Stomach smooth muscle (tissue), 2 donors: ENCODE results near the gene ALK.

Experiments
- H3K27ac ChIP-seq: one replicate; pipeline ENCODE4 v1.7.0; 2013; ENCODE audit warnings: mild to moderate bottlenecking, low read length, inconsistent platforms
- H3K27me3 ChIP-seq, 2 donors: one replicate each; pipeline ENCODE4 v1.7.0; 2013; ENCODE audit warnings: low read length in 2 of 2; ENCODE audit not compliant: insufficient read depth in 2 of 2, control insufficient read depth in 1 of 2
- H3K36me3 ChIP-seq, 2 donors: one replicate each; pipeline ENCODE4 v1.7.0; 2013; ENCODE audit warnings: low read length in 2 of 2; ENCODE audit not compliant: control insufficient read depth in 2 of 2, insufficient read depth in 2 of 2
- H3K4me1 ChIP-seq: one replicate; pipeline ENCODE4 v1.7.0; 2013; ENCODE audit warnings: low read length; ENCODE audit not compliant: control insufficient read depth, insufficient read depth
- H3K4me3 ChIP-seq, 2 donors: one replicate each; pipeline ENCODE4 v1.7.0; 2013; ENCODE audit warnings: low read length in 2 of 2
- H3K9ac ChIP-seq, 2 donors: one replicate each; pipeline ENCODE4 v1.7.0; 2013; ENCODE audit warnings: low read length in 2 of 2, mild to moderate bottlenecking in 1 of 2
- H3K9me3 ChIP-seq, 2 donors: one replicate each; pipeline ENCODE4 v1.7.0; 2013; ENCODE audit warnings: low read length in 2 of 2; ENCODE audit not compliant: control insufficient read depth in 2 of 2
- donor health status: healthy.
- donor health status: Pancreatic carcinoma.

The ALK gene

DNA sequence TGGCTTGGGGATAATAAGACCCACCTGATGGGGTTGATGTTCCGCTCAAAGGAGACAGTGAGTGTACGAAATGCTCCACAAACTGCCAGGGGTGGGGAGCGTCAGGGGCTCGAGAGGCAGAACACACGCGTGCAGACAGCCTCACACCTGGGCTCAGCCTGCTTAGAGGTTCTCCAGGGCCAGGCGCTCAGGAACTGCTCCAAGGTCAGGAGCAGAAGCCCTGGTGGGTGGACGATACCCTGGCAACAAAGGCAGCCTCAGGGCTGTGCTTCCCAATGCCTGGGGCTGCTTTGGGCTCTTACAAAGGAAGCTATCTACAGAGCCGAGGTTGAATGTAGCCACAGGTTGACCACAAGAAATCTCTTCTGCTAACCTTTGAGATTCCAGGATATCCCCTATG lies 691.7 kb downstream of the ALK start:
- Histone ChIP-seq H3K36me3 (no peaks in the 10 kb centered on the region), H3K9ac (no peak overlapping the region), H3K27ac (no peak overlapping the region), H3K4me3 (no peak overlapping the region), H3K27me3 (peaks cover 12 to 17% of the 10 kb centered on the region in 2 donors), H3K9me3 (no peaks in the 10 kb centered on the region), H3K4me1 (no peaks in the 10 kb centered on the region)

GRCh38 chr2:29228947-29229346 lies 692.4 kb downstream of the ALK start:
- Histone ChIP-seq H3K9ac (no peak overlapping the region), H3K27me3 (peaks cover 9 to 18% of the 10 kb centered on the region in 2 donors), H3K4me3 (no peak overlapping the region), H3K36me3 (no peaks in the 10 kb centered on the region), H3K27ac (no peak overlapping the region), H3K4me1 (no peaks in the 10 kb centered on the region), H3K9me3 (no peaks in the 10 kb centered on the region)

GRCh38 chr2:29227935-29228675 lies 693.3 kb downstream of the ALK start:
- H3K27me3 ChIP-seq, result peaks cover 8 to 18% of the 10 kb centered on the region in 2 donors
- H3K36me3 ChIP-seq, result no peaks in the 10 kb centered on the region
- no peak overlapping the region for H3K27ac ChIP-seq
- no peaks in the 10 kb centered on the region for H3K9me3 ChIP-seq
- no peaks in the 10 kb centered on the region for H3K4me1 ChIP-seq
- no peak overlapping the region for H3K9ac ChIP-seq
- no peak overlapping the region for H3K4me3 ChIP-seq

GRCh38 chr2:29226808-29227207 lies 694.6 kb downstream of the ALK start:
- Histone ChIP-seq H3K9ac (no peak overlapping the region), H3K4me1 (no peaks in the 10 kb centered on the region), H3K27me3 (peaks cover 8 to 18% of the 10 kb centered on the region in 2 donors), H3K36me3 (no peaks in the 10 kb centered on the region), H3K27ac (no peak overlapping the region), H3K4me3 (no peak overlapping the region), H3K9me3 (no peaks in the 10 kb centered on the region)

GRCh38 chr2:29226375-29226774 lies 695.0 kb downstream of the ALK start:
- no peaks in the 10 kb centered on the region for H3K4me1 ChIP-seq
- no peak overlapping the region for H3K27ac ChIP-seq
- H3K9me3 ChIP-seq, result no peaks in the 10 kb centered on the region
- H3K4me3 ChIP-seq, result no peak overlapping the region
- no peak overlapping the region for H3K9ac ChIP-seq
- H3K27me3 ChIP-seq, result peaks cover 8 to 18% of the 10 kb centered on the region in 2 donors
- no peaks in the 10 kb centered on the region for H3K36me3 ChIP-seq

- no peak overlapping the region for H3K4me3 ChIP-seq
- H3K27me3 ChIP-seq, result peaks cover 8 to 18% of the 10 kb centered on the region in 2 donors
- H3K9me3 ChIP-seq, result no peaks in the 10 kb centered on the region
- H3K27ac ChIP-seq, result no peak overlapping the region
- no peak overlapping the region for H3K9ac ChIP-seq
- no peaks in the 10 kb centered on the region for H3K4me1 ChIP-seq
- no peaks in the 10 kb centered on the region for H3K36me3 ChIP-seq
These were observed 695.6 kb downstream of the ALK start for GRCh38 chr2:29225814-29226213.

DNA sequence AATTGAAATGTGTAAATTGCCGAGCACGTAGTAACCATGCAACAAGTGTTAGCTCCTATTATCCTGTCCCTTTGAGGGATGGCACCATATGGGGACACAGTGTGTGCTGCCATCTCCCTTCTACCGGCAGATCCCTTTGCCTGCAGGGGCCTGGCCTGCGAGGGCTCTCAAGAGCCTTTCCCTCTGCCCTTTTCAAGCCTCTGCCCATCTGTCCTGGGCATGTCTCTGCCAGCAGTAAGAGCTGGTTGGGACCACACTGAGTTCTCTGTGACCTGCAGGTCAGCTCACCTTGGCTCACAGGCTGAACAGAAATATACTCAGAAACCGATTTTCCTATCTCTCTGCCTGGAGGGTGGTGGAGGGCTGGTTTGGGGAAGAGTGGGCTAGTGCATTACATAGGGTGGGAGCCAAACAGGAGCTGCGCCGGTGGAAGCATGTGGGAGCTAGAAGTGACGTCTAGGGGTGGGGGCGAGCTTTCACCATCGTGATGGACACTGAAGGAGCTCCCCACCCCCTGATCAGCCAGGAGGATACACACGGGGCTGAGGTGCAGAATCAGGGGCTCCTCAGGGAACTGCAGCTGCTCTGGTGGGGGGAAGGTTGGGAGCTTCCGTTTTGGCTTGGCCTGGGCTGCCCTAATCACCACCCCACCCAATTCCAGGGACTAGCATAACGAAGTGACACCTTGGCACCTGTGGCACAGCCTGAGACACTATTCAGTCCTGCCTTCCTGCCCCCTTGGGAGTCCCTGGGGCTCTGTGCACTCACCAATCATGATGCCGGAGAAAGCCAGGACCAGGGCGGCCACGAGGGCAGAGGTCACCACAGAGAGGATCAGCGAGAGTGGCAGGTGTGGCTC lies 696.5 kb downstream of the ALK start:
- Histone ChIP-seq H3K27me3 (peaks cover 8 to 18% of the 10 kb centered on the region in 2 donors), H3K27ac (no peak overlapping the region), H3K9ac (no peak overlapping the region), H3K4me1 (no peaks in the 10 kb centered on the region), H3K4me3 (no peak overlapping the region), H3K36me3 (no peaks in the 10 kb centered on the region), H3K9me3 (no peaks in the 10 kb centered on the region)

DNA sequence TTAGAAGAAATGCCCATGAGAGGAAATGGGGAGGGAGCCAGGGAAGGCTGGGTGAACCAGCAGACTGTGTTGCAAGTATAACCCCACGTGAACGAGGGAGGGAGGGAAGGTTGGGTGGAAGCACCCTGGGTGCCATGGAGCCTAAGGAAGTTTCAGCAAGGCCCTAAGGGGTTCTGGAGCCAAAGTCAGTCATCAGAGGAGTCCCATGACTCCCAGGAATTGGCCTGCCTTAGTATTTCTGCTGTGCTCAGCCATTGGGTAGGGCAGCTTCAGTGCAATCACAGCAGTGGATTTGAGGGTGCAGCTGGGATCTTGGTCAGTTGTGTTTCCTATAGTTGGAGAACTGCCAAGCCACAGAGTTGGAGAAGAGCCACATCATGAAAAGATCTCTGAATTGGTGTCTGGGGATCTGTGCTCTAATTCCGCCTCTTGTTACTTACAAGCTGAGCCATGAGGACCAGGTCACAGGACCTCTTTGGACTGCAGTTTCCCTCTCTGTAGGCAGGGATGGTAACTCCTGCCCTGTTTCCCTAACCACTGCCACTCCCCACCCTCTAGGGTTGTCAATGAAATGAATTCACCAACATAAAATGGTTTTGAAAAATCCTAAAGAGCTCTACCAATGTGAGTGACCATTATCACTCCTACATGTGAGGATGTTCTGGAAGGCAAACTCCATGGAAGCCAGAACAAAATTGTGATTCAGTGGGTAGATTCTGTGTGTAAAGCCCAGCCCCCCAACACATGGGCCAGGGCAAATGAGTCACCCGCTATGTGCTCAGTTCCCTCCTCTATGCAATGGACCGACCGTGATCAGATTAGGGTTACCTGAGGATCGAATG lies 697.3 kb downstream of the ALK start:
- Histone ChIP-seq H3K4me3 (no peak overlapping the region), H3K27me3 (peaks cover 8 to 19% of the 10 kb centered on the region in 2 donors), H3K9ac (no peak overlapping the region), H3K27ac (no peak overlapping the region), H3K9me3 (no peaks in the 10 kb centered on the region), H3K36me3 (no peaks in the 10 kb centered on the region), H3K4me1 (no peaks in the 10 kb centered on the region)

GRCh38 chr2:29223257-29223656 lies 698.1 kb downstream of the ALK start:
- Histone ChIP-seq H3K4me1 (no peaks in the 10 kb centered on the region), H3K27ac (no peak overlapping the region), H3K9me3 (no peaks in the 10 kb centered on the region), H3K27me3 (peaks cover 8 to 20% of the 10 kb centered on the region in 2 donors), H3K4me3 (no peak overlapping the region), H3K36me3 (no peaks in the 10 kb centered on the region), H3K9ac (no peak overlapping the region)

GRCh38 chr2:29222381-29223179 lies 698.8 kb downstream of the ALK start:
- Histone ChIP-seq H3K4me3 (no peak overlapping the region), H3K9ac (no peak overlapping the region), H3K9me3 (no peaks in the 10 kb centered on the region), H3K27me3 (peaks cover 8 to 17% of the 10 kb centered on the region in 2 donors), H3K27ac (no peak overlapping the region), H3K4me1 (no peaks in the 10 kb centered on the region), H3K36me3 (no peaks in the 10 kb centered on the region)
